GM13976 (cell line): Measurements from ENCODE around the gene GOSR2.

ENCODE experiments used
- DNase-seq: peaks from one replicate; pipeline ENCODE4 v3.0.0; 2012; ENCODE audit warnings: low spot score
- CTCF ChIP-seq: IDR thresholded peaks from 2 replicates; pipeline ENCODE4 v1.5.1; 2012; ENCODE audit warnings: borderline replicate concordance, mild to moderate bottlenecking; ENCODE audit not compliant: insufficient read depth; ENCODE audit errors: extremely low read depth, missing control alignments, control extremely low read depth
- in situ Hi-C: fragments of 300-500 bp; cut with MboI; formaldehyde crosslinking; loops from one replicate; pipeline ENCODE4 v1.12.0; 2022; ENCODE audit warnings: low sequenced_read_pairs, mixed read lengths, inconsistent platforms; ENCODE audit not compliant: unreplicated experiment

The GOSR2 gene

DNA sequence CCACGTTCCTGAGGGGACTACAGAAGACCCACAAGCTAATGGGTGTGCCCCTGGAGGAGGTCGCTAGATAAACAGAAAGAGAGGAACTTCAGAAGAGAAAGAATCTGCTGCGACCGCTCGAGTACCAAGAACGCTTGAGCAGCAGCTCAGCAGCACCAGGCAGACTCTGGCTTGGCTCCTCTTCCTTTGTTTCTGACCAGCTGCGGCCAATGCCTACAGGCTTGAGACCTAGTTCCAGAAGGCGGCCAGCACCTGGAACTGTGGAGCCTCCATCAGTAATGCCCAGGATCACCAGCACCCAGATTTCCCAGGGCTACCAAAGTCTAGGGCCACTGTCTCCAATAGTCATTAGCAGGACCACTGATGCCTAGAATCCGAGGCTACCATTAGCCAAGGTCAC lies 26.0 kb upstream of the GOSR2 start:
- no peak for TF ChIP-seq CTCF
- DNase-seq: no peak
- in situ Hi-C loops: loop anchor here (25.0 kb wide), 1 partner anchor 110 kb away; no protein-coding TSS in a partner anchor

DNA sequence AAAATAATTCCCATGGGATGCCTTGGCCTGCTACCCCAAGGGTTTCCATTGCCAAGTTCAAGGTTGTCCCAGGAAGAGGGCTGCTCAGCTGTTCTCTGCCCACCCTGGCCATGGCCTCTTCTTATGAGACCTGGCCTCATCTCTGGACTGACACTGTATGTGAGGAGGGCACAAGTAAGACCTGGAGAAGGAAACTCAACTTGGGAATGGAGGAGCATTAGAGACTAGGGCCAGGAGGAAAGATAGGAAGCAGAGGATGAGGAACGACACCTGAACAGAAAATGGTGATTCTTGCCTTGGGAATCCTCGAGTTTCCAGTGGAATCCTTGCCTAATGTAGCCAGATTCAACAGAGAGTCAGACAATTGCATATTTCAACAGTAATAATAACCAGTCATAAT lies 24.6 kb upstream of the GOSR2 start:
- in situ Hi-C loops: loop anchor here (25.0 kb wide), 1 partner anchor 111 kb away; no protein-coding TSS in a partner anchor
- no peak for TF ChIP-seq CTCF

GRCh38 chr17:46898860-46899259 lies 24.1 kb upstream of the GOSR2 start:
- DNase-seq: no peak
- TF ChIP-seq CTCF: no peak
- in situ Hi-C loops: loop anchor here (25.0 kb wide), 1 partner anchor 112 kb away; no protein-coding TSS in a partner anchor

More for the DNA sequence above, 24.6 kb upstream of the GOSR2 start:
- no peak for DNase-seq

GRCh38 chr17:46901291-46901690 lies 21.7 kb upstream of the GOSR2 start:
- DNase-seq: no peak
- in situ Hi-C loops: no loop called here
- TF ChIP-seq CTCF: no peak

GRCh38 chr17:46903762-46904672 lies 18.9 kb upstream of the GOSR2 start:
- TF ChIP-seq CTCF: no peak
- in situ Hi-C loops: no loop called here
- no peak for DNase-seq

GRCh38 chr17:46908068-46908737 lies 14.8 kb upstream of the GOSR2 start:
- in situ Hi-C loops: no loop called here
- TF ChIP-seq CTCF: no peak
- DNase-seq: no peak
